ENCODE data around the gene YPEL1.
"Not testable (repeated sequence)": the region's sequence is repeated elsewhere in the genome, so short reads cannot be mapped to it uniquely, and the experiment has no call there.

The YPEL1 gene

DNA sequence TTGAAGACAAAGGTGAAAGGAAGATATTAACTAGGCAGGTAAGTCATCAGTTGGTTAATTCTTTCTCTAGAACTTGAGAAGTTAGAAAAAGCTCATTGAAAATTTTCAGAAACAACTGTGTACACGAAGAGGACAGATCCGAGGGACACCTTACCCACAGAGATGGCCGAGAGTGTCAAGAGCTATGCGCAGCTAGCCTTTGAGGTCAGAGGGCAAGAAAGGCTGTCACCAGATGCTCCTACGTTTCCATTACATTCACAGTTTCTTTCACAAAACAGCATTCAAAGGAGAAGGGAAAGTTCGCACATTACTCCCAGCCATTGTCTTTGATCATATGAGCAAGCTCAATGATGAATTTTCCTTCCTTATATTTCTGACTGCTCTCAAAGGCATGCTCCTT is 34.8 kb downstream of the YPEL1 start:
- peaks cover 21% of the 10 kb centered on the region for H3K36me3 Mint-ChIP-seq
- no peak overlapping the region for H3K4me3 Mint-ChIP-seq
- no peak for ATAC-seq
- H3K4me1 Mint-ChIP-seq, result no peaks in the 10 kb centered on the region
- no peaks in the 10 kb centered on the region for H3K27me3 Mint-ChIP-seq
- no peak overlapping the region for H3K27ac Mint-ChIP-seq
- no peaks in the 10 kb centered on the region for H3K9me3 Mint-ChIP-seq

DNA sequence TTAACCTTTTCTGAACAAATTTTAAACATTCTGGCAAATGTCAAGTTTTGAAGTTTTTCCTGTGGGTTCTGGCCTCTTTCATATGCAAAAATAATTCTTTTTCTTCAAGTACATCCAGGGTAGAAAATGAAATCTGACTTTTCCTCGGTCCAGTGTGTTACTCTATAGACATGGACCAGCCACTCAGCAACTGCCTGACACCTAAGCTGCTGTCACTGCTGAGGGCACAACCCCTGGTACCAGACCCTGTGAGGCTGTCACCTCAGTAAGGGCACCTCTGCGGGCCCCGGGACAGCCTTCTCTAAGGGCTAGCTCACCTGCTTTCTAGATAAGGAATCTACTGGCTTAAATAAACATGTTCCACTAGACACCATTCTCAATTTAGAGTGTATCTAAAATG is 36.0 kb downstream of the YPEL1 start:
- Mint-ChIP-seq H3K36me3 (peaks cover 33% of the 10 kb centered on the region), H3K4me3 (no peak overlapping the region), H3K27ac (peak overlapping the region; percentile 11), H3K27me3 (no peaks in the 10 kb centered on the region), H3K9me3 (no peaks in the 10 kb centered on the region), H3K4me1 (no peaks in the 10 kb centered on the region)
- no peak for ATAC-seq

DNA sequence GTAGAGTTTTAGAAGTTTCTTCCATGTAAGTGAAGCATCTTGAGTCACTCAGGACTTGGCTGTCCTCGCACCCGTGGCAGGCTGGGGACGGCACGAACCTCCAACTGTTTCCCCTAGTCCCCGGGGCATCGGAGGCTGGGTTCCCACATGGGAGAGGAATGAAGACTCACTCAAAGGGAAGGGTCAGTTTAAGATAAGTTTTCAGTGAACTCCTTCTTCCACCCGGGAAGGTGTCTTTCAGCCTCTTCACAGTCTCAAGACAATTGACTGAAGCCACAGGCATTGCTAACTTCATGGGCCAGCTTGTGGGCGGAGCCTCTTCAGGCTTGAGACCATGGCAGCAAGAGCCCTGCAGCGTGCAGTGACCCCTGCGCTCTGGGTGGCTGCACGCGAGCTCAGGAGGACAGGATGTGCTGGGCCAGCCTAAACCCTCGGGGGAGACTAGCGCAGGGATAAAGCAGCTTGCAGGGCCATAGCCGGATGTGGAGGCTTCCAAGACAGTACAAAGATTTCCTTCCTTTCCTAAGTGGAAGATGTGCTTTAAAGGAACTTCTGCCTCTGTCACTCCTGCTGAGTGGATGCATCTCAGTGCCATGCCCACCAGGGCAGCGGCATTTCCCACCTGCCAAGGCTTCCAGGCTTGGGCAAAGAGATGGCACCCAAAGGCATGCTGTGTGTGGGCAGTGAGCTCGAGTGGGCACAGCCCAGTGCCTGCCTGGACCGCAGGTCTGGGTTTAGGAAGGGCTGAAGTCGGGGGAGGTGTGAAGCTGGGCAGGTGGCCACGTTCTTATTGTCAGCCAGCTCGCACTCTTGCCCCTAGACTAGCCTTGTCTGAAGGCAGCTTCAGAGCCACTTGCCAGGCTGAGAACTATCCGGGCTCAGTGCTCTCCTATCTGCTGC is 36.9 kb downstream of the YPEL1 start:
- H3K27me3 Mint-ChIP-seq, result no peaks in the 10 kb centered on the region
- no peak overlapping the region for H3K4me3 Mint-ChIP-seq
- no peak for ATAC-seq
- no peaks in the 10 kb centered on the region for H3K9me3 Mint-ChIP-seq
- H3K4me1 Mint-ChIP-seq, result no peaks in the 10 kb centered on the region
- peaks cover 41% of the 10 kb centered on the region for H3K36me3 Mint-ChIP-seq
- H3K27ac Mint-ChIP-seq, result no peak overlapping the region

DNA sequence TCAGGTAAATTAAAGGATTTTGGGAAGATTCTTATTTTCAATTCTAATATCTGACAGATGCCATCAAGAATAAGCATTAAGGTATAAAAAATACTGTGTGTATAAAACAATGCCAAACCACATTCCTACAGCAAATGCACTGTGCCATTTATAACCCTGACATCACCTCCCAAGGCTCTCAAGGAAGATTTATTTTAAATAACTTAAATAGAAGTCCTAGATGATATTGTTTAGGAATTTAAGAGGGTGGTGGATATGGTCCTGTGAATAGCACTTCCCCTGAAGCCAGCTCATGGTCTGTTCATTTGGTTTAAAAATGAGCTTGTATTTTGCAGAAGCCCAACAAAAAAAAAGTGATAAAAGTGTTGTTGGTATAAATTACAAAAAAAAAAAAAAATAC is 37.7 kb downstream of the YPEL1 start:
- ATAC-seq, result no peak
- Mint-ChIP-seq H3K27ac (no peak overlapping the region), H3K4me1 (no peaks in the 10 kb centered on the region), H3K36me3 (peaks cover 47% of the 10 kb centered on the region), H3K4me3 (no peak overlapping the region), H3K9me3 (no peaks in the 10 kb centered on the region), H3K27me3 (no peaks in the 10 kb centered on the region)

DNA sequence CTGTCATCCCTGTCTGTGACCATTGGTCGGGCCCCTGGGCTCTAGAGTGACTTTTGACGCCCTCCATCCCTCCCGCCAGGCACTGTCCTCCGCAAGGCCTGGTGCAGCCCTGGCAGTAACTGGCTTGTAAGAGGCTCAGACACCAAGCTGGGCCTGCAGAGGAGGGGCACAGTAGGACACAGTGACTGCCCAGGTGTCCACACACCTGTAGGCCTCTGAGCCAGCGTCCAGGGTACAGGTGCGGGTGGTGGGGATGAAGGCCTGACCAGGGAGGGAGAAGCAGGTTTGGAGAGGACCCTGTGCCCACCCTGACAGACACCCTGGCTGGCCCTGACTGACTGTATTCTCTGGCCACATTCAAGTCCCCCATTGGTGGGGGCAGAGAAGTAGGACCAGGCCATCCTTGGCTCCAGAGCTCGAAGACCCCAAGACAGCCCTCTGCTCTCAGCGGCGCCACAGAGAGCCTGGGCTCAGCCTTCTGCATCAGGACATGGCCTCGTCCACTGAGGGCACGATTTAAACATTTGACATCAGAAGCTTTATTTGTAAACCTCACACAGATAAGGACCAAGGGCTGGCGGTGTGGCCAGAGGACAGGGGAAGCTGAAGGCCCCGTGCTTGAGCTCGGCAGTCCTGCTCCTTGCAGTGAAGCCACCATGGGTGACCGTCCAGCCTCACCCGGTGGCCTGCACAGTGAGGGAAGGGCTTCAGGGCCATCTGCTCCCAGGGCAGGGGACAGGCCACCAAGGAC is 38.4 kb downstream of the YPEL1 start:
- Mint-ChIP-seq H3K27ac (no peak overlapping the region), H3K9me3 (no peaks in the 10 kb centered on the region), H3K36me3 (peaks cover 45% of the 10 kb centered on the region), H3K4me3 (no peak overlapping the region), H3K4me1 (no peaks in the 10 kb centered on the region), H3K27me3 (no peaks in the 10 kb centered on the region)
- no peak for ATAC-seq

DNA sequence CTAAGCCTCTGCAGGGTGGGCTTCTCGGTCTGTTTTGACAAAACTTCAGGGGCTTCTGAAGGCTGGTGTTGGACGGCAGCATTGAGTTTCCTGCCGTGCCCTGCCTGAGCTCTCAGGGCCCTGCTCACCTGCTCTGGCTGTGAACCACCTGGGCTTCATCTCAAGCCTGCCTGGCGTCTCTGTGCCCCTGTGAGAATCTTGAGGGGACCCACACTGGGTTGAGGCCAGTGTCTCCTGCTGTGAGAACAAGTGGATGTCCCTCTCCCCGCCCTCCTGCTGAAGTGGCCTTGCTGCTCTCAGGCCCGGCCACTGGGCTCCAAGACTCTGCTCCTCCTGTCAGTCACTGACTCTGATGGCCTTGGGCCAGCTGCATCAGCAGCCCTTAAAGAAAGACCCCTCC is 39.5 kb downstream of the YPEL1 start:
- Mint-ChIP-seq H3K4me3 (no peak overlapping the region), H3K27me3 (no peaks in the 10 kb centered on the region), H3K36me3 (peaks cover 52% of the 10 kb centered on the region), H3K27ac (no peak overlapping the region), H3K4me1 (peaks cover 1% of the 10 kb centered on the region), H3K9me3 (no peaks in the 10 kb centered on the region)
- no peak for ATAC-seq

DNA sequence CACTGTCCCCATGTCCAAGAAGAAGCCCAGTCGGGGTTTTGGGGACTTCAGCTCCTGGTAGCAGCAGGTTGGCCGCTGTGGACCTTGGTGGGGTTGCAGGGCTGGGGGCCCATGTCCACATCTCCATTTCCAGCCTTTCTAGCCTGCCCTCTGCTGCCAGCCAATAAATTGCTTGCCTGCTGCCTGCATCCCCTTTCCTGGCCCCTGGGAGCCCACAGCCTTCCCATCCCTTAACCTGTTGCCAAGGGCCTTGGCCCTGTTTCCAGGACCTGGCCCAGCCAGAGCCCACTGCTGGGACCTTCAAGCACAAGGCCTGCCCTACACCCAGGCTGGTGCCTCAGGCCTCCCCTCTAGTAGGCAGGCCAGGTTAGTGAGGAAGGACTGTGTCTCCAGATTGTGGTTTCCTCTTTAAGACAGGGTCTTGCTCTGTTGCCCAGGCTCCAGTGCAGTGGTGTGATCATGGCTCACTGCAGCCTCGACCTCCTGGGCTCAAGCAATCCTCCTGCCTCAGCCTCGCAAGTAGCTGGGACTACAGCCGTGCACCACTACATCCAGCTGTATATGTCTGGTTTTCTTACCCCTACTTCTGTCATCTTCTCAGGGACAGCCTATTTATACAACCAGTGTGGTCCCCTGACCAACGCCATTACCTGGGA is 40.0 kb downstream of the YPEL1 start:
- H3K27ac Mint-ChIP-seq, result no peak overlapping the region
- H3K4me3 Mint-ChIP-seq, result no peak overlapping the region
- peaks cover 7% of the 10 kb centered on the region for H3K4me1 Mint-ChIP-seq
- no peaks in the 10 kb centered on the region for H3K27me3 Mint-ChIP-seq
- no peaks in the 10 kb centered on the region for H3K9me3 Mint-ChIP-seq
- ATAC-seq, result no peak
- H3K36me3 Mint-ChIP-seq, result peaks cover 52% of the 10 kb centered on the region

DNA sequence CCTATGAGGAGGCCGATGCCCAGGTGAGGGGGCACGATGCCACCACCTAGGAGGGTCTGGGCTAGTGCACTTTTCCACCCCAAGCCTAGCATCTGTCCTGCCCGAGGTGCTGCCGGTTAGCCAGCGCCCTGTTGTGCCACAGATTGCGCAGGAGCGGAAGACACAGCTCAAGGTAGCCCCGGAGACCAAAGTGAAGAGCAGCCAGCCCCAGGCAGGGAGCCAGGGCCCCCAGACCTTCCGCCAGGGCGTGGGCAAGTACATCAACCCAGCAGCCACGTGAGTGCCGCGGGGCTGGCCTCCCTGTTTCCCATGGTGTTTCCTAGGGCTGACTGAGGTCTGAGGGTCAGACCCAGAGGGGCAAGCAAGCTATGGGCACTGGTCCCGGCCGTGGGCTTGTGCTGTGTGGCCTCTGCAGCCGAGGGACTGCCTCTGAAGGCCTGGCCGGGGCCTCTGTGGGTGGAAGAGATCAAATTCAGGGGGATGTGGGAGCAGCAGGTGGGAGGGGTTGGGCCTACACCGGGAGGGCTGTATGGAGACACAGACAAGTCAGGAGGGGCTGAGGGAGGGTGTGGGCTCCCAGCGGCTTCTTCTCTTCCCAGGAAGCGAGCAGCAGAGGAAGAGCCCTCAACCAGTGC is 40.7 kb downstream of the YPEL1 start:
- H3K9me3 Mint-ChIP-seq, result no peaks in the 10 kb centered on the region
- no peak overlapping the region for H3K27ac Mint-ChIP-seq
- H3K36me3 Mint-ChIP-seq, result peaks cover 53% of the 10 kb centered on the region
- no peak for ATAC-seq
- no peak overlapping the region for H3K4me3 Mint-ChIP-seq
- H3K27me3 Mint-ChIP-seq, result no peaks in the 10 kb centered on the region
- H3K4me1 Mint-ChIP-seq, result peaks cover 13% of the 10 kb centered on the region

DNA sequence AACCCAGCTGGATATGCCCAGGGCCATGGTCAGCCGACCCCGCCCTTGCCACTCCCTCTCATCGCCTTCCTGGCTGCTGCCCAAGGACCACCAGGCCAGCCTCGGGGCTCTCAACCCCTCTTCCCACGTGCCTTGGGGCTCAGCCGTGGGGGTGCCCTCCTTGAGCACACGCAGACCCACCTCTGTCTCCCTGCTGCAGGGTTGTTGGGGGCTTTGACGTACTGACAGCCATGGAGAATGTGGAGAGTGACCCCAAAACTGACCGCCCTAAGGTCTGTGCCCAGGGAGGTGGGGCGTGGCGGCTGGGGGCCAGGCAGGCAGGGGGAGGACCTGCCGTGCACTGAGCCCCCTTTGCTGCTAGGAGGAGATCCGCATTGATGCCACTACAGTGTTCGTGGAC is 41.2 kb downstream of the YPEL1 start:
- Mint-ChIP-seq H3K36me3 (peaks cover 58% of the 10 kb centered on the region), H3K4me1 (peaks cover 18% of the 10 kb centered on the region), H3K4me3 (no peak overlapping the region), H3K9me3 (no peaks in the 10 kb centered on the region), H3K27me3 (no peaks in the 10 kb centered on the region), H3K27ac (no peak overlapping the region)
- no peak for ATAC-seq

DNA sequence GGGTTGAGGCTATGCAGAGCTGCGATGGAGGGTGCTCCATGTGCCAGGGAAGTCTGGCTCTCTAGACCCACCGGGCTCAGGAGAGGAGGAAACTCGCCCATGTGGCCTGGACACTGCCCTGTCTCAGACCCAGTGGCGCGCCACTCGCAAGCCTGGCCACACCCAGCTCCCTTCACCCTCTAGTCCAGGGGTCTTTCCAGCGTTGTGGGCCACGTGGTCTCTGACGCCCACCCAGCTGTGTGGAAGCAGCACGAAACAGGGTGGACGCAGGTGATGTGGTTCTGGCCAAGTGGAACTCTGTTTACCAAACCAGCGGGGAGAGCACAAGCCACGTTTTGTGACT is 41.6 kb downstream of the YPEL1 start:
- H3K4me1 Mint-ChIP-seq, result peaks cover 22% of the 10 kb centered on the region
- peaks cover 60% of the 10 kb centered on the region for H3K36me3 Mint-ChIP-seq

DNA sequence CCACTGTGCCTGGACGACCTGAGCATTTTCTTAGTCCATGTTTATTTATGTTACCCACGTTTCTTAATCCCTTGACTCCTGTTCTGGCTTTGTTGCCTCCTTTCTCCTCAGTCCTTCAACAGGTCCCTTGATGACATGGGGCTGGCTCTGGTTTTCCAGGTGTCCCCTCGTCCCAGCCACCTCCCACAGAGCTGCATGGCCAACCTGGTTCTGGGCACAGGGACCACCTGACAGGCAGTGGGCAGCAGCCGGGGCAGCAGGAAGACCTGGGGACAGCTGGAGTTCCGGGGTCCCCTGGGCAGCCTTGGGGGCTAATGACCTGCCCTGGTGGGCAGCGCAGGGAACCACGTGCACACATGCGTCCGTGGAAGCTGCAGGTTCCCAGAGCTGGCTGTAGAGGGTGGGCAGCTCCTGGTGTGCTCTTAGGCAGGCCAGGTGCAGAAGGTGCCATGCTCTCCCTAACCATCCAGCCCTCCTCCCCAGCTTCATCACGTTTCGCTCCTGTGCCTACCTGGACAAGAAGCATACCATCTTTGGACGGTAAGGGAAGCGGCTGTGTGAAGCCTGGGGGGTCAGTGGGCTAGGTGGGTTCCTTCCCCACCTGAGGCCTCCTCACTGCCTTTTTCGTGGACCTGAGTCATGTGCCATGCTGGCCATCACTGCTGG is 42.1 kb downstream of the YPEL1 start:
- Mint-ChIP-seq H3K27me3 (no peaks in the 10 kb centered on the region), H3K9me3 (no peaks in the 10 kb centered on the region), H3K36me3 (peaks cover 65% of the 10 kb centered on the region), H3K27ac (peak overlapping the region; percentile 46), H3K4me3 (no peak overlapping the region), H3K4me1 (peaks cover 27% of the 10 kb centered on the region)
- ATAC-seq, result no peak

More for the DNA sequence above, 41.6 kb downstream of the YPEL1 start:
- H3K4me3 Mint-ChIP-seq, result no peak overlapping the region
- no peaks in the 10 kb centered on the region for H3K27me3 Mint-ChIP-seq
- no peaks in the 10 kb centered on the region for H3K9me3 Mint-ChIP-seq
- H3K27ac Mint-ChIP-seq, result no peak overlapping the region
- no peak for ATAC-seq

DNA sequence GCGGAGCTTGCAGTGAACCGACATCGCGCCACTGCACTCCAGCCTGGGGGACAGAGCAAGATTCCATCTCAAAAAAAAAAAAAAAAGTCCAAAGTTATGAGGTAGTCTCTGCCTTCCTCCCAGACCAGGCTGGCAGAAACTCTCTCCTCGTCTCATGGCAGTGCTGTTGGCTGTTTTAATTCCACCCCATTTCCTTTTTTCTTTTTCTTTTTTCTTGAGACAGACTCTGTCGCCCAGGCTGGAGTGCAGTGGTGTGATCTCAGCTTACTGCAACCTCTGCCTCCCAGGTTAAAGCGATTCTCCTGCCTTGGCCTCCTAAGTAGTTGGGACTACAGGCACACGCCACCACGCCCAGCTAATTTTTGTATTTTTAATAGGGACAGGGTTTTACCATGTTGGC is 42.7 kb downstream of the YPEL1 start:
- not testable (repeated sequence) for H3K27me3 Mint-ChIP-seq, H3K4me3 Mint-ChIP-seq, ATAC-seq, H3K9me3 Mint-ChIP-seq
- H3K27ac Mint-ChIP-seq, result peak overlapping the region; percentile 46
- peaks cover 71% of the 10 kb centered on the region for H3K36me3 Mint-ChIP-seq
- peaks cover 33% of the 10 kb centered on the region for H3K4me1 Mint-ChIP-seq

DNA sequence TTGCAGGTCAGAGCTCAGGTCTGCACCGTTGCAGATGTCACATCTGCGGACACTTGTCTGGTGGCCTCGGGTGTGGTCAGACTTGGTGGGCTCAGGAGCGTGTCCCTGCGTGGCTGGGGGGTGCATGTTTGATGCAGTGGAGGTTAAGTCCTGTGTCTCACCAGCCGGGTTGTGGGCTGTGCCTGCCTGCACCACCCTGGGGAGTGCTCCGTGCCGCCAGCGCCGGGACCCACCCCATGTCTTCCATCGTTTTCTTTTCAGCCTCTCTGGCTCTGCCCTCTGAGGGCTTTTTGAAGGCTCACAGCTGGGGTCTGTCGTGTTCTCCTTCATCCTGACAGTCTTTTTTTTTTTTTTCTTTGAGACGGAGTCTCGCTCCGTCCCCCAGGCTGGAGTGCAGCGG is 43.8 kb downstream of the YPEL1 start:
- H3K36me3 Mint-ChIP-seq, result peaks cover 64% of the 10 kb centered on the region
- no peak for ATAC-seq
- H3K4me1 Mint-ChIP-seq, result peaks cover 35% of the 10 kb centered on the region
- no peaks in the 10 kb centered on the region for H3K9me3 Mint-ChIP-seq
- no peak overlapping the region for H3K4me3 Mint-ChIP-seq
- peak overlapping the region; percentile 87 for H3K27ac Mint-ChIP-seq
- H3K27me3 Mint-ChIP-seq, result no peaks in the 10 kb centered on the region

DNA sequence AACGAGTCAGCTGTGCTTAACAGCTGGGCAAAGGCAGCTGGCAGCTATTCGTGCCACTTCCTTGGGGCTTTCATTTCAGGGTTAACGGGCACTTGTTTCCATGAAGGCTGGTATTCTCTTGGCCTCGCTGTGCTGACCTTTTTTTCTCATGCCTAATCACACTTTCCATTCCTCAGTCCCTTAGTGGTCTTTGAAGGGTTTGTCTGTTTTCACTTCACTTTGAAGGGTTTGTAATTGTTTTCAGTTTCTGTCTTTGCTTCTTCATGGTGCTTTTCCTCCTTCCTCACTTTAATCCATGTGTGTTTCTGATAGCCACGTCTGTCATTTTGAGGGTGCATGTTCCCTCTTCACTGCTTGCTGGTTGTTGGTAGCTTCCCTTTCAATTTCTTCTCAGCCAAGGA is 45.2 kb downstream of the YPEL1 start:
- Mint-ChIP-seq H3K36me3 (peaks cover 54% of the 10 kb centered on the region), H3K4me3 (peak overlapping the region; percentile 45), H3K4me1 (peaks cover 35% of the 10 kb centered on the region), H3K27me3 (no peaks in the 10 kb centered on the region), H3K9me3 (no peaks in the 10 kb centered on the region), H3K27ac (peak overlapping the region; percentile 87)
- ATAC-seq, result peak; percentile 73
